Astrocyte (in vitro differentiated cells and primary cell): ENCODE data around the gene ZFYVE21.

Source experiments
- EZH2 ChIP-seq: IDR thresholded peaks from 2 replicates; pipeline ENCODE4 v1.6.1; 2012; ENCODE audit warnings: mild to moderate bottlenecking, low read length, inconsistent platforms; ENCODE audit not compliant: insufficient read depth
- TF ChIP-seq, protein P1 (sequence below): IDR thresholded peaks from 2 replicates; pipeline ENCODE4 v1.5.1; 2011; ENCODE audit warnings: low read depth, mild to moderate bottlenecking, inconsistent platforms, low read length, moderate library complexity; ENCODE audit not compliant: insufficient read depth

DNA sequence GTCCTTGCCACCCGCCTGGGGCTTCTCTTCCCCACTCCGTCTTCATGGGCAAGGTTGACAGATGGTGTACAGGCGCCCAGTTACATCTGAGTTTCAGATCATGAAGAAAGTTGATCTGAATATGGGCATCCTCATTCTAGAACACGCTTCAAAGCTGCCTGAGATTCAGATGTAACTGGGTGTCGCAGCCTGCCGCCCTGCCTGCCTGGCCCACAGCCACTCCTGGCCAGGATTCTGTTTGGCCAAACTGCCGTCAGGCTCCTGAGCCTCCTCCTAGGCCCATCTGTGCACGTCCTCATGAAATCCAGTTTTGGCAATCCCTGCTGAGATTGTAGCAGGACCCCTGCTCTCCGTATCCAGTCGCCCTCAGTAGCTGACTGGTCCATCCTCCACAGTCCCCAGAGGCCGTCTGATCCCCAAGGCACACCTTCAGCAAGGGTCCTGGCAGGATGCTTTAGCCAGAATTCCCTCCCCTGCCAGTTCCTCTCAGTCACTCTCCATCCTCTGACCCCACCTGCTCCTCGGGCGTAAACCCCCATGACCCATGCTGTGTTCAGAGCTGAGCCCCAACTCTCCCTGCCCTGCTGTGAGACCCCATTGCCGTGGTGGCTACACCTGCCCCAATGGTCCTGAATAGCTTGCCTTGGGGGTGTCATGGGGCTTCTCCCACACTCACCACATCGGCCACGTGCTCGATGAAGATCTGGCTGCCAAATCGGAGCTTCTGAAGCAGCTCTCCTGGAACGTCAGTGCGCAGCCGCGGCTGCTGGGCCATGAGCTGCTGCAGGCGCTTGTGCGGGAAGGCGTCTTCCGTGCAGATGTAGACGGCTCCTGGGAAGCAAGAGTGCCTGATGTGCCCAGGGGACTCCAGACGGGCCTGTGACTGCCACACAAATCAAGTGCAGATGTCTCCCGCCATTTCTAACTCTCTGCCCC lies 12.8 kb upstream of the ZFYVE21 start:
- no peak for TF ChIP-seq EZH2
- TF ChIP-seq, protein P1, sequence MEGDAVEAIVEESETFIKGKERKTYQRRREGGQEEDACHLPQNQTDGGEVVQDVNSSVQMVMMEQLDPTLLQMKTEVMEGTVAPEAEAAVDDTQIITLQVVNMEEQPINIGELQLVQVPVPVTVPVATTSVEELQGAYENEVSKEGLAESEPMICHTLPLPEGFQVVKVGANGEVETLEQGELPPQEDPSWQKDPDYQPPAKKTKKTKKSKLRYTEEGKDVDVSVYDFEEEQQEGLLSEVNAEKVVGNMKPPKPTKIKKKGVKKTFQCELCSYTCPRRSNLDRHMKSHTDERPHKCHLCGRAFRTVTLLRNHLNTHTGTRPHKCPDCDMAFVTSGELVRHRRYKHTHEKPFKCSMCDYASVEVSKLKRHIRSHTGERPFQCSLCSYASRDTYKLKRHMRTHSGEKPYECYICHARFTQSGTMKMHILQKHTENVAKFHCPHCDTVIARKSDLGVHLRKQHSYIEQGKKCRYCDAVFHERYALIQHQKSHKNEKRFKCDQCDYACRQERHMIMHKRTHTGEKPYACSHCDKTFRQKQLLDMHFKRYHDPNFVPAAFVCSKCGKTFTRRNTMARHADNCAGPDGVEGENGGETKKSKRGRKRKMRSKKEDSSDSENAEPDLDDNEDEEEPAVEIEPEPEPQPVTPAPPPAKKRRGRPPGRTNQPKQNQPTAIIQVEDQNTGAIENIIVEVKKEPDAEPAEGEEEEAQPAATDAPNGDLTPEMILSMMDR = no peak
